ENCODE measurements around the gene DDX23.
"Not testable (repeated sequence)": the region's sequence is repeated elsewhere in the genome, so short reads cannot be mapped to it uniquely, and the experiment has no call there.

Gene DDX23

DNA sequence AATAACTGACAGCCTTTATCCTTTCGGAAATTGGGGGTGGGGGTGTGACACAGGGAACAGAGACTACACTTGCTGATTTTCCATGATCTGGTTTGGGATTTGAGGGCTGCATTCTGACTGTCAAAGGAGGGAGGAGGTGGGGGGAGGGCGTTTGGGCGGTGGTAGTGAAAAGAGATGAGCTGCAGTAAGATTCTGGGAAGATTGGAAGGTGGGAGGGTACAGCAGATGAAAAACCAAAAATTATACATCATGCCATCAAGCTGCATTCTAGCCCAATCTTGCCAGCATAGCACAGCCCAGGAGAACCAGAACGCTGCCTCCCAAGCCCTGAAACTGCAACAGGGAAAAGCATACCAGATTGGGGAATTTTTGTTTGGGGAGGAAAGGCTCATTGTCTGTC is 11.3 kb upstream of the DDX23 start:
- Histone ChIP-seq H3K4me2 (ENCODE audit: low read length) (no peak overlapping the region), H3K79me2 (ENCODE audit: insufficient read depth, low read length) (no peaks in the 10 kb centered on the region), H3K27me3 (ENCODE audit: insufficient read depth, low read length) (no peaks in the 10 kb centered on the region), H3K36me3 (ENCODE audit: insufficient read depth, low read length) (no peaks in the 10 kb centered on the region), H3K9ac (ENCODE audit: low read length) (no peak overlapping the region), H3K4me3 (ENCODE audit: low read depth, low read length, poor library complexity, severe bottlenecking) (no peak overlapping the region), H3K9me2 (ENCODE audit: low read depth, low read length) (no peaks in the 10 kb centered on the region), H3K27ac (ENCODE audit: low read depth, low read length, poor library complexity, severe bottlenecking) (no peak overlapping the region), H3K4me1 (ENCODE audit: insufficient read depth, low read length, severe bottlenecking) (peaks cover 22% of the 10 kb centered on the region), H3K9me3 (ENCODE audit: low read length) (no peaks in the 10 kb centered on the region), H2AFZ (ENCODE audit: low read length) (no peak overlapping the region), H3F3A (ENCODE audit: insufficient read depth, low read length) (no peaks in the 10 kb centered on the region), H4K20me1 (ENCODE audit: insufficient read depth, low read length) (no peaks in the 10 kb centered on the region)
- TF ChIP-seq EZH2 (IDR thresholded peaks at IDR 0.05; ENCODE audit: borderline replicate concordance, low read length) = no peak
- TF ChIP-seq, protein P1, sequence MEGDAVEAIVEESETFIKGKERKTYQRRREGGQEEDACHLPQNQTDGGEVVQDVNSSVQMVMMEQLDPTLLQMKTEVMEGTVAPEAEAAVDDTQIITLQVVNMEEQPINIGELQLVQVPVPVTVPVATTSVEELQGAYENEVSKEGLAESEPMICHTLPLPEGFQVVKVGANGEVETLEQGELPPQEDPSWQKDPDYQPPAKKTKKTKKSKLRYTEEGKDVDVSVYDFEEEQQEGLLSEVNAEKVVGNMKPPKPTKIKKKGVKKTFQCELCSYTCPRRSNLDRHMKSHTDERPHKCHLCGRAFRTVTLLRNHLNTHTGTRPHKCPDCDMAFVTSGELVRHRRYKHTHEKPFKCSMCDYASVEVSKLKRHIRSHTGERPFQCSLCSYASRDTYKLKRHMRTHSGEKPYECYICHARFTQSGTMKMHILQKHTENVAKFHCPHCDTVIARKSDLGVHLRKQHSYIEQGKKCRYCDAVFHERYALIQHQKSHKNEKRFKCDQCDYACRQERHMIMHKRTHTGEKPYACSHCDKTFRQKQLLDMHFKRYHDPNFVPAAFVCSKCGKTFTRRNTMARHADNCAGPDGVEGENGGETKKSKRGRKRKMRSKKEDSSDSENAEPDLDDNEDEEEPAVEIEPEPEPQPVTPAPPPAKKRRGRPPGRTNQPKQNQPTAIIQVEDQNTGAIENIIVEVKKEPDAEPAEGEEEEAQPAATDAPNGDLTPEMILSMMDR (IDR thresholded peaks at IDR 0.05; ENCODE audit: low read length) = no peak

DNA sequence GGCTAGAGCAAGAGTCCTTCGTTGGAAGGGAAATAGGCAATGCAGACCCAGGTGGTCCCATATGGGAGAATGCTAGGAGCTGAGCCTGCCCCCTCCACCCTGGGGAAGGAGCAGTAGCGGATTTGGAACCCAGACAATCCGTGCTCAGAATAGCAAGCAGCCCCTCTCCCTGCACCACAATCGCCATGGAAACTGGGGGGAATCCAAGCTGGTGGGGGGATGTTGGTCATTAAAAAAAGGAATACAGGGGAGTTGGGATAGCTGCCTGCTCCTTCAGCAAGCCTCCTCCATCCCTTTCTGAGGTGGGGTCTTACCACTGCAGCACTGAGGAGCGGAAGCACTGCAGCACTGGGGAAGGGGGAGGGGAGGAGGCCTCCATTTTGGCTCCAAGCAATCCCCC is 10.8 kb upstream of the DDX23 start:
- Histone ChIP-seq H3K27me3 (ENCODE audit: insufficient read depth, low read length) (no peaks in the 10 kb centered on the region), H3F3A (ENCODE audit: insufficient read depth, low read length) (no peaks in the 10 kb centered on the region), H3K79me2 (ENCODE audit: insufficient read depth, low read length) (no peaks in the 10 kb centered on the region), H3K9me2 (ENCODE audit: low read depth, low read length) (no peaks in the 10 kb centered on the region), H3K4me3 (ENCODE audit: low read depth, low read length, poor library complexity, severe bottlenecking) (no peak overlapping the region), H3K4me2 (ENCODE audit: low read length) (no peak overlapping the region), H3K4me1 (ENCODE audit: insufficient read depth, low read length, severe bottlenecking) (peaks cover 24% of the 10 kb centered on the region), H2AFZ (ENCODE audit: low read length) (no peak overlapping the region), H3K36me3 (ENCODE audit: insufficient read depth, low read length) (no peaks in the 10 kb centered on the region), H3K9ac (ENCODE audit: low read length) (no peak overlapping the region), H3K9me3 (ENCODE audit: low read length) (no peaks in the 10 kb centered on the region), H3K27ac (ENCODE audit: low read depth, low read length, poor library complexity, severe bottlenecking) (no peak overlapping the region), H4K20me1 (ENCODE audit: insufficient read depth, low read length) (no peaks in the 10 kb centered on the region)
- TF ChIP-seq, protein P1 (IDR thresholded peaks at IDR 0.05; ENCODE audit: low read length) = no peak
- TF ChIP-seq EZH2 (IDR thresholded peaks at IDR 0.05; ENCODE audit: borderline replicate concordance, low read length) = no peak

DNA sequence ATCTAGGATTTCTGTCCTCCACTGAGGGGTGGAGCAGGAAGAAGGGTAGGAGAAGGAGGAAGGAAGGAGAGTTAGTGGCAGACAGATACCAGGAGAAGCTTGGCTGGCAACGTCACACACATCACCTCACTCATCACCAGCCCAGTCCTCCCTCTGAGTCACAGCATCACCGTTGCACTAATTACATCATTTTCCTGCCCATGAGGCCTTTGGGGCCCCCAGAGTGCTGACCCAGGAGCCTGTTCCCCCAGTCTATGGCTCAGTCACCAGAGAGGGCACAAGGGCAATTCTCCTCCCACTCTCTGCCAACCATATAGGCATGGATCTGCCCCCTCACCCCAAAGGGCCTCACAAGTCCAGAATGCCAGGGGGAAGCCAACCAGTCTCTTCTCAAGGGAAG is 9.1 kb upstream of the DDX23 start:
- TF ChIP-seq, protein P1 (IDR thresholded peaks at IDR 0.05; ENCODE audit: low read length) = no peak
- no peak for TF ChIP-seq EZH2 (IDR thresholded peaks at IDR 0.05; ENCODE audit: borderline replicate concordance, low read length)
- no peaks in the 10 kb centered on the region for H3F3A ChIP-seq (ENCODE audit: insufficient read depth, low read length)
- no peaks in the 10 kb centered on the region for H4K20me1 ChIP-seq (ENCODE audit: insufficient read depth, low read length)
- no peak overlapping the region for H3K9ac ChIP-seq (ENCODE audit: low read length)
- H3K9me3 ChIP-seq (ENCODE audit: low read length) = no peaks in the 10 kb centered on the region
- no peaks in the 10 kb centered on the region for H3K27me3 ChIP-seq (ENCODE audit: insufficient read depth, low read length)
- H3K36me3 ChIP-seq (ENCODE audit: insufficient read depth, low read length) = no peaks in the 10 kb centered on the region
- H3K4me2 ChIP-seq (ENCODE audit: low read length) = no peak overlapping the region
- H3K4me3 ChIP-seq (ENCODE audit: low read depth, low read length, poor library complexity, severe bottlenecking) = no peak overlapping the region
- no peaks in the 10 kb centered on the region for H3K79me2 ChIP-seq (ENCODE audit: insufficient read depth, low read length)
- no peak overlapping the region for H2AFZ ChIP-seq (ENCODE audit: low read length)
- H3K27ac ChIP-seq (ENCODE audit: low read depth, low read length, poor library complexity, severe bottlenecking) = no peak overlapping the region
- H3K9me2 ChIP-seq (ENCODE audit: low read depth, low read length) = no peaks in the 10 kb centered on the region
- H3K4me1 ChIP-seq (ENCODE audit: insufficient read depth, low read length, severe bottlenecking) = peaks cover 29% of the 10 kb centered on the region

DNA sequence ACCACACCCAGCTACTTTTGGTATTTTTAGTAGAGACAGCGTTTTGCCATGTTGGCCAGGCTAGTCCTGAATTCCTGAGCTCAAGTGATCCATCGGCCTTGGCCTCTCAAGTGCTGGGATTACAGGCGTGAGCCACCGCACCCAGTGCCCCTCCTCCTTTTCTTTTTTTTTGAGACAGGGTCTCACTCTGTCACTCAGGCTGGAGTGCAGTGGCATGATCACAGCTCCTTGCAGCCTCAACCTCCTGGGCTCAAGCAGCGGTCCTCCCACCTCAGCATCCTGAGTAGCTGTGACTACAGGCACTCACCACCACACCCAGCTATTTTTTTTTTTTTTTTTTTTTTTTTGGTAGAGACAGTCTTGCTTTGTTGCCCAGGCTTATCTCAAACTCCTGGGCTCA is 8.3 kb upstream of the DDX23 start:
- H3K4me2 ChIP-seq (ENCODE audit: low read length); H3K27me3 ChIP-seq (ENCODE audit: insufficient read depth, low read length); H3K9me2 ChIP-seq (ENCODE audit: low read depth, low read length); H3K9me3 ChIP-seq (ENCODE audit: low read length); H3K27ac ChIP-seq (ENCODE audit: low read depth, low read length, poor library complexity, severe bottlenecking); H3K9ac ChIP-seq (ENCODE audit: low read length); H3K79me2 ChIP-seq (ENCODE audit: insufficient read depth, low read length); H4K20me1 ChIP-seq (ENCODE audit: insufficient read depth, low read length); H3K36me3 ChIP-seq (ENCODE audit: insufficient read depth, low read length); H2AFZ ChIP-seq (ENCODE audit: low read length); H3K4me3 ChIP-seq (ENCODE audit: low read depth, low read length, poor library complexity, severe bottlenecking); H3F3A ChIP-seq (ENCODE audit: insufficient read depth, low read length): not testable (repeated sequence)
- peaks cover 20% of the 10 kb centered on the region for H3K4me1 ChIP-seq (ENCODE audit: insufficient read depth, low read length, severe bottlenecking)

All from OCI-LY1 (cell line).